ENCODE results near the gene FXYD3. TPM values are rescaled to one million over a fixed set of nuclear protein-coding genes. Genes with fewer than 3 reads are reported as not detected.

Gene FXYD3
- total RNA-seq, 1 donor from 2014 or later = not detected

- DNase-seq (ENCODE audit: low read depth) (no peak), FAIRE-seq (no peak)
- Histone ChIP-seq H3K4me1 (ENCODE audit: insufficient read depth, low read length) (no peaks in the 10 kb centered on the region), H3K9me3 (ENCODE audit: insufficient read depth, low read depth, low read length) (peaks cover 3% of the 10 kb centered on the region), H4K20me1 (ENCODE audit: insufficient read depth, low read length) (no peaks in the 10 kb centered on the region), H3K79me2 (ENCODE audit: insufficient read depth, low read length) (no peaks in the 10 kb centered on the region), H3K9ac (ENCODE audit: low read length) (no peak overlapping the region), H3K27ac (ENCODE audit: low read depth, low read length) (no peak overlapping the region), H2AFZ (ENCODE audit: low read depth, low read length) (no peak overlapping the region), H3K4me3 (ENCODE audit: insufficient read depth, low read depth, low read length) (no peak overlapping the region), H3K36me3 (ENCODE audit: insufficient read depth, low read length) (no peaks in the 10 kb centered on the region), H3K4me2 (ENCODE audit: low read length) (no peak overlapping the region), H3K27me3 (ENCODE audit: insufficient read depth, low read length) (no peaks in the 10 kb centered on the region)
- TF ChIP-seq EZH2 (IDR thresholded peaks at IDR 0.05; ENCODE audit: insufficient read depth, low read length) = no peak
- TF ChIP-seq CTCF (IDR thresholded peaks at IDR 0.05; ENCODE audit: insufficient read depth, low read depth, low read length) = no peak
- Mint-ChIP-seq H3K27me3 (ENCODE audit: low read depth, unreplicated experiment) (peaks cover 29% of the 10 kb centered on the region), H3K27ac (ENCODE audit: unreplicated experiment) (no peak overlapping the region), H3K4me3 (ENCODE audit: unreplicated experiment) (no peak overlapping the region), H3K9me3 (ENCODE audit: unreplicated experiment) (no peaks in the 10 kb centered on the region), H3K4me1 (ENCODE audit: low read depth, unreplicated experiment) (no peaks in the 10 kb centered on the region), H3K36me3 (ENCODE audit: low read depth, unreplicated experiment) (no peaks in the 10 kb centered on the region)
These were observed 40.2 kb upstream of the FXYD3 start for GRCh38 chr19:35075202-35076025.

GRCh38 chr19:35076026-35076370, 39.6 kb upstream of the FXYD3 start:
- H3K27me3 Mint-ChIP-seq (ENCODE audit: low read depth, unreplicated experiment) = peaks cover 29% of the 10 kb centered on the region
- H3K27me3 ChIP-seq (ENCODE audit: insufficient read depth, low read length) = no peaks in the 10 kb centered on the region
- TF ChIP-seq EZH2 (IDR thresholded peaks at IDR 0.05; ENCODE audit: insufficient read depth, low read length) (no peak), CTCF (IDR thresholded peaks at IDR 0.05; ENCODE audit: insufficient read depth, low read depth, low read length) (no peak)
- H3K4me1 ChIP-seq (ENCODE audit: insufficient read depth, low read length) = no peaks in the 10 kb centered on the region
- no peaks in the 10 kb centered on the region for H3K4me1 Mint-ChIP-seq (ENCODE audit: low read depth, unreplicated experiment)
- no peak overlapping the region for H3K4me3 ChIP-seq (ENCODE audit: insufficient read depth, low read depth, low read length)
- H3K36me3 Mint-ChIP-seq (ENCODE audit: low read depth, unreplicated experiment) = no peaks in the 10 kb centered on the region
- H3K9me3 ChIP-seq (ENCODE audit: insufficient read depth, low read depth, low read length) = no peaks in the 10 kb centered on the region
- no peak overlapping the region for H3K27ac ChIP-seq (ENCODE audit: low read depth, low read length)
- no peak for FAIRE-seq
- H3K9me3 Mint-ChIP-seq (ENCODE audit: unreplicated experiment) = no peaks in the 10 kb centered on the region
- H3K36me3 ChIP-seq (ENCODE audit: insufficient read depth, low read length) = no peaks in the 10 kb centered on the region
- no peaks in the 10 kb centered on the region for H4K20me1 ChIP-seq (ENCODE audit: insufficient read depth, low read length)
- no peak overlapping the region for H3K9ac ChIP-seq (ENCODE audit: low read length)
- H3K4me2 ChIP-seq (ENCODE audit: low read length) = no peak overlapping the region
- no peaks in the 10 kb centered on the region for H3K79me2 ChIP-seq (ENCODE audit: insufficient read depth, low read length)
- H3K4me3 Mint-ChIP-seq (ENCODE audit: unreplicated experiment) = no peak overlapping the region
- no peak overlapping the region for H3K27ac Mint-ChIP-seq (ENCODE audit: unreplicated experiment)
- no peak for DNase-seq (ENCODE audit: low read depth)
- no peak overlapping the region for H2AFZ ChIP-seq (ENCODE audit: low read depth, low read length)

- no peaks in the 10 kb centered on the region for H3K27me3 ChIP-seq (ENCODE audit: insufficient read depth, low read length)
- no peaks in the 10 kb centered on the region for H3K79me2 ChIP-seq (ENCODE audit: insufficient read depth, low read length)
- no peak overlapping the region for H3K4me2 ChIP-seq (ENCODE audit: low read length)
- Mint-ChIP-seq H3K4me3 (ENCODE audit: unreplicated experiment) (no peak overlapping the region), H3K4me1 (ENCODE audit: low read depth, unreplicated experiment) (no peaks in the 10 kb centered on the region), H3K9me3 (ENCODE audit: unreplicated experiment) (no peaks in the 10 kb centered on the region), H3K27me3 (ENCODE audit: low read depth, unreplicated experiment) (peaks cover 29% of the 10 kb centered on the region), H3K36me3 (ENCODE audit: low read depth, unreplicated experiment) (no peaks in the 10 kb centered on the region), H3K27ac (ENCODE audit: unreplicated experiment) (no peak overlapping the region)
- H3K36me3 ChIP-seq (ENCODE audit: insufficient read depth, low read length) = no peaks in the 10 kb centered on the region
- H3K27ac ChIP-seq (ENCODE audit: low read depth, low read length) = no peak overlapping the region
- TF ChIP-seq EZH2 (IDR thresholded peaks at IDR 0.05; ENCODE audit: insufficient read depth, low read length) (no peak), CTCF (IDR thresholded peaks at IDR 0.05; ENCODE audit: insufficient read depth, low read depth, low read length) (no peak)
- no peaks in the 10 kb centered on the region for H3K4me1 ChIP-seq (ENCODE audit: insufficient read depth, low read length)
- H3K9me3 ChIP-seq (ENCODE audit: insufficient read depth, low read depth, low read length) = no peaks in the 10 kb centered on the region
- DNase-seq (ENCODE audit: low read depth) (no peak), FAIRE-seq (no peak)
- no peak overlapping the region for H3K9ac ChIP-seq (ENCODE audit: low read length)
- H3K4me3 ChIP-seq (ENCODE audit: insufficient read depth, low read depth, low read length) = no peak overlapping the region
- H4K20me1 ChIP-seq (ENCODE audit: insufficient read depth, low read length) = no peaks in the 10 kb centered on the region
- H2AFZ ChIP-seq (ENCODE audit: low read depth, low read length) = no peak overlapping the region
These were observed 39.0 kb upstream of the FXYD3 start for GRCh38 chr19:35076657-35077056.

Measured in astrocyte (in vitro differentiated cells and primary cell).